AG04450 (cell line): Measurements from ENCODE around the gene FRAS1. TPM values are rescaled to one million over a fixed set of nuclear protein-coding genes. Genes with fewer than 3 reads are reported as not detected.

Source experiments
- CTCF ChIA-PET: fragments of 300-600, 350-600 bp; formaldehyde crosslinking; extraction: SDS; loops from one replicate; lab custom pipeline; 2022; ENCODE audit warnings: antibody characterized with exemption, inconsistent platforms; lab: Charles Lee
- POLR2A ChIA-PET: fragments of 350-600 bp; formaldehyde crosslinking; extraction: SDS; loops from one replicate; lab custom pipeline; 2021; ENCODE audit warnings: antibody characterized with exemption, inconsistent platforms; lab: Yijun Ruan, JAX
- DNase-seq: peaks from one replicate; pipeline ENCODE4 v3.0.0-alpha.2; 2011; ENCODE audit warnings: low read depth, low spot score
- H3K27ac ChIP-seq: one replicate; pipeline ENCODE4 v1.5.1; 2012; ENCODE audit warnings: low read depth, low read length, control low read depth
- H3K27me3 ChIP-seq: one replicate; pipeline ENCODE4 v1.6.0; 2012; ENCODE audit warnings: low read length; ENCODE audit not compliant: control insufficient read depth, insufficient read depth
- H3K4me3 ChIP-seq: 2 replicates; pipeline ENCODE4 v1.5.1; 2011; ENCODE audit warnings: mild to moderate bottlenecking, low read depth, low read length, control low read depth
- H3K9me3 ChIP-seq: 2 replicates; pipeline ENCODE4 v1.5.1; 2012; ENCODE audit warnings: low read length; ENCODE audit not compliant: control insufficient read depth, insufficient read depth
- polyA plus RNA-seq: library from polyadenylated mRNA; depleted of rRNA; stranded (reverse); fragments of >200 nt; gene quantifications from 2 replicates; pipeline ENCODE4 v1.2.3, GENCODE V29; 2011
- TF ChIP-seq, protein P1 (sequence below): IDR thresholded peaks from 2 replicates; pipeline ENCODE4 v1.5.1; 2011; ENCODE audit warnings: low read depth, low read length, control low read depth, inconsistent platforms

FRAS1 gene
- polyA plus RNA-seq, 1 experiment, result 0.21 TPM

DNA sequence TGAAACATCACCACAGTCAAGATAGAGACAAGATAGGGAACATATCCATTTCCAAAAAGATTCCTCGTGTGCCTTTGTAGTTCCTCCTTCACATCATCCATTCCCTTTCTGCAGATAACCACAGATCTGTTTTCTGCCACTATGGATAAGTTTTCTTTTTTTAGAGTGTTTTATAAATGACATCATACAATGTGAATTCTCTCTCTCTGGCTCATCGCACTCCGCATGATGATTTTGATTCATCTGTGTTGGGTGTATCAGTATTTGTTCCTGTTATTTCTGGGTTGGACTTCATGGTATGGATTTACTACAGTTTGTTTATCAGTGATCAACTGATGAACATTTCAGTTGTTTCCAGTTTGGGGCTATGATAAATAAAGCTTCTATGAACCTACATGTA is 471.2 kb downstream of the FRAS1 start:
- TF ChIP-seq, protein P1, sequence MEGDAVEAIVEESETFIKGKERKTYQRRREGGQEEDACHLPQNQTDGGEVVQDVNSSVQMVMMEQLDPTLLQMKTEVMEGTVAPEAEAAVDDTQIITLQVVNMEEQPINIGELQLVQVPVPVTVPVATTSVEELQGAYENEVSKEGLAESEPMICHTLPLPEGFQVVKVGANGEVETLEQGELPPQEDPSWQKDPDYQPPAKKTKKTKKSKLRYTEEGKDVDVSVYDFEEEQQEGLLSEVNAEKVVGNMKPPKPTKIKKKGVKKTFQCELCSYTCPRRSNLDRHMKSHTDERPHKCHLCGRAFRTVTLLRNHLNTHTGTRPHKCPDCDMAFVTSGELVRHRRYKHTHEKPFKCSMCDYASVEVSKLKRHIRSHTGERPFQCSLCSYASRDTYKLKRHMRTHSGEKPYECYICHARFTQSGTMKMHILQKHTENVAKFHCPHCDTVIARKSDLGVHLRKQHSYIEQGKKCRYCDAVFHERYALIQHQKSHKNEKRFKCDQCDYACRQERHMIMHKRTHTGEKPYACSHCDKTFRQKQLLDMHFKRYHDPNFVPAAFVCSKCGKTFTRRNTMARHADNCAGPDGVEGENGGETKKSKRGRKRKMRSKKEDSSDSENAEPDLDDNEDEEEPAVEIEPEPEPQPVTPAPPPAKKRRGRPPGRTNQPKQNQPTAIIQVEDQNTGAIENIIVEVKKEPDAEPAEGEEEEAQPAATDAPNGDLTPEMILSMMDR, result no peak
- no peak overlapping the region for H3K27ac ChIP-seq
- POLR2A ChIA-PET, result no interaction called here
- CTCF ChIA-PET, result interaction anchor here (1.0 to 2.8 kb wide), 4 partner anchors 11 to 569 kb away, joined by 3 to 26 read pairs (median 6); no protein-coding TSS in a partner anchor
- no peaks in the 10 kb centered on the region for H3K27me3 ChIP-seq
- peaks cover 3% of the 10 kb centered on the region; the same call in 1 of the 2 replicates for H3K9me3 ChIP-seq
- no peak overlapping the region for H3K4me3 ChIP-seq
- no peak for DNase-seq

- Histone ChIP-seq H3K27ac (peak overlapping the region; percentile 65), H3K4me3 (no peak overlapping the region), H3K9me3 (peaks cover 3% of the 10 kb centered on the region; the same call in 1 of the 2 replicates), H3K27me3 (no peaks in the 10 kb centered on the region)
- no peak for DNase-seq
- ChIA-PET CTCF (interaction anchor here (1.0 to 2.8 kb wide), 3 partner anchors 12 to 570 kb away, joined by 5 to 26 read pairs (median 7); no protein-coding TSS in a partner anchor), POLR2A (no interaction called here)
- TF ChIP-seq, protein P1, result no peak
Measured at GRCh38 chr4:78529569-78530209, 472.6 kb downstream of the FRAS1 start.

DNA sequence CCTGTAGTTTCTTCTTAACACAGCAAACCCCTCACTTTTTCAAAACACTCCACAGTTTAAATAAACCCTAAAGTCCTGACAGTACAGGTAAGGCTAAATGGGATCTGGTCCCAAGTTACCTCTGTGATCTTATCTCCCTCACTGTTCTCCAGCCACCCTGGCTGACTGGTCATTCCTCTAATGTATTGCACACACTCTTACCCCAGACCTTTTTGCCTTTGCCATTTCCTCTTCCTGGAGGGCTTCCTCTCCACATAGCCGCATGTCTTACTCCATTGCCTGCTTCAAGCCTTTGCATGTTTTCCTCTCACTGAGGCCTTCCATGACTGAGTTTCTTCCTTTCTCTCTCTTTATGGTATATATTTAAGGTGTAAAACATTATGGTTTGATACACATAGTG is 474.9 kb downstream of the FRAS1 start:
- no peak overlapping the region for H3K4me3 ChIP-seq
- ChIA-PET POLR2A (no interaction called here), CTCF (no interaction called here)
- DNase-seq, result no peak
- no peak overlapping the region for H3K27ac ChIP-seq
- peaks cover 3% of the 10 kb centered on the region; the same call in 1 of the 2 replicates for H3K9me3 ChIP-seq
- H3K27me3 ChIP-seq, result no peaks in the 10 kb centered on the region
- TF ChIP-seq, protein P1, result no peak

DNA sequence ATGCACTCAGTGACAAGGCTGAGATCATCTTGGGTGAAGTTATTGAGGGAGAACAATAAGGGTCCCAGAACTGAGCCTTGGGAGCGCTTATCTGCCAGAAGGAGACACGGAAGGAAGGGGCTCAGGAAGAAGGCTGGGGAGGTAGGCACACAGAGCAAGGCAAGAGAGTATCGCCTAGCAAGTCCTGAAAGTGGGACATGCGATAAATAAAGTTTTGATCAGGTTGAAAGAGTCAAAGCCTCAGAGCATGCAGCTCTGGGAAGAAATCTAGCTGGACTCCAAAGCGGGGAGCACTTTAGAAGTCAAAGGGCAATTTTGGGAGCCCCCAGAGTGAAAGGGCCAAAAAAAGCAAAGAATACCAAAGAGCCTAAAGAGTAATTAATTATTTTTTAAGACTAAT is 476.7 kb downstream of the FRAS1 start:
- CTCF ChIA-PET, result interaction anchor here (0.6 to 1.1 kb wide), 2 partner anchors 16 to 330 kb away, joined by 3 to 4 read pairs; no protein-coding TSS in a partner anchor
- POLR2A ChIA-PET, result no interaction called here

More for the DNA sequence above, 476.7 kb downstream of the FRAS1 start:
- Histone ChIP-seq H3K9me3 (peaks cover 3% of the 10 kb centered on the region; the same call in 1 of the 2 replicates), H3K4me3 (no peak overlapping the region), H3K27me3 (no peaks in the 10 kb centered on the region), H3K27ac (no peak overlapping the region)
- TF ChIP-seq, protein P1, result no peak
- no peak for DNase-seq
